SK-N-SH treated with all-trans-retinoic acid at 6 μM for 48 hours (cell line): Measurements from ENCODE around the gene CDC23.
"Not testable (repeated sequence)": the region's sequence is repeated elsewhere in the genome, so short reads cannot be mapped to it uniquely, and the experiment has no call there.

Experiments
- ATAC-seq: fragments of 200-7000 bp; cut with Tn5 transposase; 3 replicates; pipeline ENCODE4 v1.9.1; 2020; ENCODE audit warnings: mild to moderate bottlenecking, moderate library complexity
- BACH2 ChIP-seq: fragments of 250-450 bp; sonication (Bioruptor Pico); IDR thresholded peaks from 2 replicates; pipeline ENCODE4 v1.9.0; 2021; ENCODE audit warnings: mild to moderate bottlenecking, borderline replicate concordance
- CSDC2 ChIP-seq: fragments of 250-450 bp; sonication (Bioruptor Pico); IDR thresholded peaks from 2 replicates; pipeline ENCODE4 v1.5.0; 2020; ENCODE audit warnings: mild to moderate bottlenecking, moderate library complexity
- CSRNP3 ChIP-seq: fragments of 250-450 bp; sonication (Bioruptor Pico); IDR thresholded peaks from 2 replicates; pipeline ENCODE4 v1.5.1; 2021; ENCODE audit warnings: mild to moderate bottlenecking, moderate library complexity
- ESRRG ChIP-seq: fragments of 250-450 bp; sonication (Bioruptor Pico); IDR thresholded peaks from 2 replicates; pipeline ENCODE4 v1.6.1; 2021; ENCODE audit warnings: mild to moderate bottlenecking
- GLIS3 ChIP-seq: fragments of 250-450 bp; sonication (Bioruptor Pico); IDR thresholded peaks from 2 replicates; pipeline ENCODE4 v1.5.0; 2020; ENCODE audit warnings: mild to moderate bottlenecking, moderate library complexity
- ISL1 ChIP-seq: fragments of 250-450 bp; sonication (Bioruptor Pico); IDR thresholded peaks from 2 replicates; pipeline ENCODE4 v2.1.2; 2022; ENCODE audit warnings: mild to moderate bottlenecking, moderate library complexity
- OSR1 ChIP-seq: fragments of 250-450 bp; sonication (Bioruptor Pico); IDR thresholded peaks from 2 replicates; pipeline ENCODE4 v1.8.0; 2022; ENCODE audit warnings: moderate library complexity, mild to moderate bottlenecking, inconsistent platforms
- PPARA ChIP-seq: fragments of 250-450 bp; sonication (Bioruptor Pico); IDR thresholded peaks from 2 replicates; pipeline ENCODE4 v1.5.0; 2020; ENCODE audit warnings: mild to moderate bottlenecking, borderline replicate concordance
- RARB ChIP-seq: fragments of 250-450 bp; sonication (Bioruptor Pico); IDR thresholded peaks from 2 replicates; pipeline ENCODE4 v1.8.0; 2021; ENCODE audit warnings: mild to moderate bottlenecking, moderate library complexity
- SNAI2 ChIP-seq: fragments of 250-450 bp; sonication (Bioruptor Pico); IDR thresholded peaks from 2 replicates; pipeline ENCODE4 v1.5.0; 2020; ENCODE audit warnings: mild to moderate bottlenecking, moderate library complexity
- TCF4 ChIP-seq: fragments of 250-450 bp; sonication (Bioruptor Pico); IDR thresholded peaks from 2 replicates; pipeline ENCODE4 v1.8.0; 2021; ENCODE audit warnings: mild to moderate bottlenecking, moderate library complexity, borderline replicate concordance
- TOX ChIP-seq: fragments of 250-450 bp; sonication (Bioruptor Pico); IDR thresholded peaks from 2 replicates; pipeline ENCODE4 v1.8.0; 2021; ENCODE audit warnings: mild to moderate bottlenecking, moderate library complexity, borderline replicate concordance
- ZC3H10 ChIP-seq: fragments of 250-450 bp; sonication (Bioruptor Pico); IDR thresholded peaks from 2 replicates; pipeline ENCODE4 v1.5.1; 2021; ENCODE audit warnings: mild to moderate bottlenecking, moderate library complexity
- ZFP3 ChIP-seq: fragments of 250-450 bp; sonication (Bioruptor Pico); IDR thresholded peaks from 2 replicates; pipeline ENCODE4 v1.5.0; 2020; ENCODE audit warnings: mild to moderate bottlenecking, moderate library complexity
- ZFP30 ChIP-seq: fragments of 450-650 bp; formaldehyde crosslinking; IDR thresholded peaks from 2 replicates; pipeline ENCODE4 v1.5.0; 2022; ENCODE audit warnings: mild to moderate bottlenecking, moderate library complexity
- ZNF565 ChIP-seq: fragments of 450-650 bp; formaldehyde crosslinking; conservative IDR thresholded peaks from 2 replicates; pipeline ENCODE4 v1.5.0; 2020; ENCODE audit warnings: low read depth, mild to moderate bottlenecking, moderate library complexity
- TF ChIP-seq, protein P1 (sequence below): fragments of 250-450 bp; sonication (Bioruptor Pico); IDR thresholded peaks from 2 replicates; pipeline ENCODE4 v1.5.0; 2020; ENCODE audit warnings: mild to moderate bottlenecking, moderate library complexity
- TF ChIP-seq, protein P2 (sequence below): fragments of 250-450 bp; sonication (Bioruptor Pico); IDR thresholded peaks from 2 replicates; pipeline ENCODE4 v1.8.0; 2021; ENCODE audit warnings: low read depth, mild to moderate bottlenecking, moderate library complexity, borderline replicate concordance
- TF ChIP-seq, protein P3 (sequence below): fragments of 250-450 bp; sonication (Bioruptor Pico); IDR thresholded peaks from 2 replicates; pipeline ENCODE4 v1.8.0; 2020; ENCODE audit warnings: mild to moderate bottlenecking, moderate library complexity, borderline replicate concordance
- TF ChIP-seq, protein P4 (sequence below): fragments of 250-450 bp; sonication (Bioruptor Pico); IDR thresholded peaks from 2 replicates; pipeline ENCODE4 v1.5.1; 2020; ENCODE audit warnings: low read depth, mild to moderate bottlenecking, moderate library complexity

The CDC23 gene

GRCh38 chr5:138216799-138217198 is 3.7 kb upstream of the CDC23 start (continued):
- TF ChIP-seq, protein P1, sequence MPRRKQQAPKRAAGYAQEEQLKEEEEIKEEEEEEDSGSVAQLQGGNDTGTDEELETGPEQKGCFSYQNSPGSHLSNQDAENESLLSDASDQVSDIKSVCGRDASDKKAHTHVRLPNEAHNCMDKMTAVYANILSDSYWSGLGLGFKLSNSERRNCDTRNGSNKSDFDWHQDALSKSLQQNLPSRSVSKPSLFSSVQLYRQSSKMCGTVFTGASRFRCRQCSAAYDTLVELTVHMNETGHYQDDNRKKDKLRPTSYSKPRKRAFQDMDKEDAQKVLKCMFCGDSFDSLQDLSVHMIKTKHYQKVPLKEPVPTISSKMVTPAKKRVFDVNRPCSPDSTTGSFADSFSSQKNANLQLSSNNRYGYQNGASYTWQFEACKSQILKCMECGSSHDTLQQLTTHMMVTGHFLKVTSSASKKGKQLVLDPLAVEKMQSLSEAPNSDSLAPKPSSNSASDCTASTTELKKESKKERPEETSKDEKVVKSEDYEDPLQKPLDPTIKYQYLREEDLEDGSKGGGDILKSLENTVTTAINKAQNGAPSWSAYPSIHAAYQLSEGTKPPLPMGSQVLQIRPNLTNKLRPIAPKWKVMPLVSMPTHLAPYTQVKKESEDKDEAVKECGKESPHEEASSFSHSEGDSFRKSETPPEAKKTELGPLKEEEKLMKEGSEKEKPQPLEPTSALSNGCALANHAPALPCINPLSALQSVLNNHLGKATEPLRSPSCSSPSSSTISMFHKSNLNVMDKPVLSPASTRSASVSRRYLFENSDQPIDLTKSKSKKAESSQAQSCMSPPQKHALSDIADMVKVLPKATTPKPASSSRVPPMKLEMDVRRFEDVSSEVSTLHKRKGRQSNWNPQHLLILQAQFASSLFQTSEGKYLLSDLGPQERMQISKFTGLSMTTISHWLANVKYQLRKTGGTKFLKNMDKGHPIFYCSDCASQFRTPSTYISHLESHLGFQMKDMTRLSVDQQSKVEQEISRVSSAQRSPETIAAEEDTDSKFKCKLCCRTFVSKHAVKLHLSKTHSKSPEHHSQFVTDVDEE (CRISPR knock-in tag), result no peak

DNA sequence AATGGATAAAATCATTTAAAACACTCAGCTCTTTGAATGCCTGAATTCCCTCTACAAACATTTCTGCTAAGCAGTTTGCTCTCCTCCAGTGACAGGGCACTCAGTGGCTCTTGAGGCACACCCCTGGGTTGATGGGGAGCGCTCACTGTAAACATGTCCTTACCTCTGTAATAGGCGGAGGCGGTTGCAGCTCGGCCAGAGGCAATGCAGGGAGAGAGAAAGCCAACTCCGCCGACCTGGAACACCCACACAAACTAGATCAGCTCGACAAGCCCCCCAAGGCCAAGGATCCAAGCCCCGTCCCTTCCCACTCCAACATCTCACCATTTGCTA is 329 bp downstream of the CDC23 start:
- peak; percentile 39 for ATAC-seq
- TF ChIP-seq, protein P2, sequence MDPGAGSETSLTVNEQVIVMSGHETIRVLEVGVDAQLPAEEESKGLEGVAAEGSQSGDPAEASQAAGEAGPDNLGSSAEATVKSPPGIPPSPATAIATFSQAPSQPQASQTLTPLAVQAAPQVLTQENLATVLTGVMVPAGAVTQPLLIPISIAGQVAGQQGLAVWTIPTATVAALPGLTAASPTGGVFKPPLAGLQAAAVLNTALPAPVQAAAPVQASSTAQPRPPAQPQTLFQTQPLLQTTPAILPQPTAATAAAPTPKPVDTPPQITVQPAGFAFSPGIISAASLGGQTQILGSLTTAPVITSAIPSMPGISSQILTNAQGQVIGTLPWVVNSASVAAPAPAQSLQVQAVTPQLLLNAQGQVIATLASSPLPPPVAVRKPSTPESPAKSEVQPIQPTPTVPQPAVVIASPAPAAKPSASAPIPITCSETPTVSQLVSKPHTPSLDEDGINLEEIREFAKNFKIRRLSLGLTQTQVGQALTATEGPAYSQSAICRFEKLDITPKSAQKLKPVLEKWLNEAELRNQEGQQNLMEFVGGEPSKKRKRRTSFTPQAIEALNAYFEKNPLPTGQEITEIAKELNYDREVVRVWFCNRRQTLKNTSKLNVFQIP, result no peak
- TF ChIP-seq PPARA, result no peak
- TF ChIP-seq ZC3H10 (CRISPR knock-in tag), result no peak
- no peak for TF ChIP-seq ESRRG (CRISPR knock-in tag)
- TF ChIP-seq GLIS3 (CRISPR knock-in tag), result no peak
- no peak for TF ChIP-seq ZFP3 (CRISPR knock-in tag)
- no peak for TF ChIP-seq ISL1 (CRISPR knock-in tag)

DNA sequence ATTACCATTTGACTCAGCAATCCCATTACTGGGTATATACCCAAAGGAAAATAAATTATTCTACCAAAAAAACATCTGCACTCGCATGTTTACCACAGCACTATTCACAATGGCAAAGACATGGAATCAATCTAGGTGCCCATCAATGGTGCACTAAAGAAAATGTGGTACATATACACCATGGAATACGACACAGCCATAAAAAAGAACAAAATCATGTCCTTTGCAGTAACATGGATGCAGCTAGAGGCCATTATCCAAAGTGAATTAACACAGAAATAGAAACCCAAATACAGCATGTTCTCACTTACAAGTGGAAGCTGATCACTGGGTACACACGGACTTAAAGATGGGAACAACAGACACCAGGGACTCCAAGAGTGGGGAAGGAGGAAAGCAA is 2.1 kb downstream of the CDC23 start:
- TF ChIP-seq OSR1 (CRISPR knock-in tag) (no peak), PPARA (no peak), GLIS3 (CRISPR knock-in tag) (no peak), SNAI2 (CRISPR knock-in tag) (no peak), ZFP30 (CRISPR knock-in tag) (no peak), ZC3H10 (CRISPR knock-in tag) (no peak), ESRRG (CRISPR knock-in tag) (no peak), CSRNP3 (CRISPR knock-in tag) (no peak), ZNF565 (CRISPR knock-in tag) (no peak), BACH2 (CRISPR knock-in tag) (no peak), TCF4 (CRISPR knock-in tag) (no peak), RARB (CRISPR knock-in tag) (no peak), TOX (CRISPR knock-in tag) (no peak), CSDC2 (CRISPR knock-in tag) (no peak)
- TF ChIP-seq, protein P2, result no peak
- TF ChIP-seq, protein P1 (CRISPR knock-in tag), result no peak
- TF ChIP-seq, protein P3, sequence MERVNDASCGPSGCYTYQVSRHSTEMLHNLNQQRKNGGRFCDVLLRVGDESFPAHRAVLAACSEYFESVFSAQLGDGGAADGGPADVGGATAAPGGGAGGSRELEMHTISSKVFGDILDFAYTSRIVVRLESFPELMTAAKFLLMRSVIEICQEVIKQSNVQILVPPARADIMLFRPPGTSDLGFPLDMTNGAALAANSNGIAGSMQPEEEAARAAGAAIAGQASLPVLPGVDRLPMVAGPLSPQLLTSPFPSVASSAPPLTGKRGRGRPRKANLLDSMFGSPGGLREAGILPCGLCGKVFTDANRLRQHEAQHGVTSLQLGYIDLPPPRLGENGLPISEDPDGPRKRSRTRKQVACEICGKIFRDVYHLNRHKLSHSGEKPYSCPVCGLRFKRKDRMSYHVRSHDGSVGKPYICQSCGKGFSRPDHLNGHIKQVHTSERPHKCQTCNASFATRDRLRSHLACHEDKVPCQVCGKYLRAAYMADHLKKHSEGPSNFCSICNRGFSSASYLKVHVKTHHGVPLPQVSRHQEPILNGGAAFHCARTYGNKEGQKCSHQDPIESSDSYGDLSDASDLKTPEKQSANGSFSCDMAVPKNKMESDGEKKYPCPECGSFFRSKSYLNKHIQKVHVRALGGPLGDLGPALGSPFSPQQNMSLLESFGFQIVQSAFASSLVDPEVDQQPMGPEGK, result no peak
- TF ChIP-seq, protein P4, sequence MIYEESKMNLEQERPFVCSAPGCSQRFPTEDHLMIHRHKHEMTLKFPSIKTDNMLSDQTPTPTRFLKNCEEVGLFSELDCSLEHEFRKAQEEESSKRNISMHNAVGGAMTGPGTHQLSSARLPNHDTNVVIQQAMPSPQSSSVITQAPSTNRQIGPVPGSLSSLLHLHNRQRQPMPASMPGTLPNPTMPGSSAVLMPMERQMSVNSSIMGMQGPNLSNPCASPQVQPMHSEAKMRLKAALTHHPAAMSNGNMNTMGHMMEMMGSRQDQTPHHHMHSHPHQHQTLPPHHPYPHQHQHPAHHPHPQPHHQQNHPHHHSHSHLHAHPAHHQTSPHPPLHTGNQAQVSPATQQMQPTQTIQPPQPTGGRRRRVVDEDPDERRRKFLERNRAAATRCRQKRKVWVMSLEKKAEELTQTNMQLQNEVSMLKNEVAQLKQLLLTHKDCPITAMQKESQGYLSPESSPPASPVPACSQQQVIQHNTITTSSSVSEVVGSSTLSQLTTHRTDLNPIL (CRISPR knock-in tag), result no peak
- no peak for ATAC-seq

DNA sequence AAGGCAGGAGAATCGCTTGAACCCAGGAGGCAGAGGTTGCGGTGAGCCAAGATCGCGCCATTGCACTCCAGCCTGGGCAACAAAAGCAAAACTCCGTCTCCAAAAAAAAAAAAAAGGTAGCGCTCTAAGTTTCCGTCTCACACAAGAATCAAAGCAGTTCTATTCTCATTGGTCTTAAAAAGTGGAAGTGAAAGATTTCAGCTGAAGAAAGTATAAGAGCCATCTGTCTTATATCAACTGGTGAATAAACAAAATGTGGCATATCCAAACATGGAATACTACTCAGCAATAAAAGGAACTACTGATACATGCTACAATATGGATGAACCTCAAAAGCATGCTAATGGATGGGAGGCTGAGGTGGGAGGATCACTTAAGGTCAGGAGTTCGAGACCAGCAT is 19.3 kb downstream of the CDC23 start:
- not testable (repeated sequence) for ATAC-seq
